Activated CD4-positive, alpha-beta T cell treated with anti-CD3 and anti-CD28 coated beads, Interleukin-2, amount 10 ng/mL, durations not matched to agents 24 days and 14 days (primary cell): ENCODE data around the gene CEACAM19. TPM values are rescaled to one million over a fixed set of nuclear protein-coding genes. Genes with fewer than 3 reads are reported as not detected.
"Not testable (repeated sequence)": the region's sequence is repeated elsewhere in the genome, so short reads cannot be mapped to it uniquely, and the experiment has no call there.

Experiments
- DNase-seq: peaks from one replicate; pipeline ENCODE4 v3.0.0; 2022
- H3K27ac Mint-ChIP-seq: one replicate; pipeline ENCODE4 v1.8.0; 2022; ENCODE audit warnings: mild to moderate bottlenecking, mixed read lengths
- H3K27me3 Mint-ChIP-seq: one replicate; pipeline ENCODE4 v1.8.0; 2022; ENCODE audit warnings: mixed read lengths
- H3K36me3 Mint-ChIP-seq: one replicate; pipeline ENCODE4 v1.8.0; 2022; ENCODE audit warnings: low read depth, mild to moderate bottlenecking, mixed read lengths
- H3K4me1 Mint-ChIP-seq: one replicate; pipeline ENCODE4 v1.8.0; 2021; ENCODE audit warnings: mixed read lengths
- H3K4me3 Mint-ChIP-seq: one replicate; pipeline ENCODE4 v1.8.0; 2022; ENCODE audit warnings: mild to moderate bottlenecking, moderate library complexity, mixed read lengths
- H3K9me3 Mint-ChIP-seq: one replicate; pipeline ENCODE4 v1.8.0; 2021; ENCODE audit warnings: mixed read lengths
- intact Hi-C: fragments of 100-400 bp; cut with micrococcal nuclease; formaldehyde crosslinking; loops from one replicate; pipeline ENCODE4 v1.15.1; 2023
- total RNA-seq: library from RNA; stranded (reverse); gene quantifications from 2 replicates; pipeline ENCODE4 v1.2.3, GENCODE V29; 2022

The CEACAM19 gene
- 0.86 and 1.2 TPM in 2 replicates for total RNA-seq

GRCh38 chr19:44671400-44671799 lies at the start of gene CEACAM19:
CEACAM19 (plus strand) TSS chr19:44671482; CDS start chr19:44671932, 450 bp downstream.
- Mint-ChIP-seq H3K4me1 (no peaks in the 10 kb centered on the region), H3K4me3 (no peak within 1 kb of the TSS), H3K27me3 (no peaks in the 10 kb centered on the region), H3K9me3 (no peaks in the 10 kb centered on the region), H3K27ac (no peak within 1 kb of the TSS), H3K36me3 (no peaks in the 10 kb centered on the region)
- DNase-seq: no peak
- intact Hi-C loops: no loop called here

- Mint-ChIP-seq H3K27me3 (no peaks in the 10 kb centered on the region), H3K9me3 (peaks cover 4% of the 10 kb centered on the region), H3K36me3 (no peaks in the 10 kb centered on the region), H3K27ac (no peak overlapping the region), H3K4me3 (no peak overlapping the region), H3K4me1 (no peaks in the 10 kb centered on the region)
- no peak for DNase-seq
- intact Hi-C loops: no loop called here
These were observed 48.2 kb upstream of the CEACAM19 start for GRCh38 chr19:44623080-44623479.

GRCh38 chr19:44623626-44624025 lies 47.7 kb upstream of the CEACAM19 start:
- Mint-ChIP-seq H3K27me3 (no peaks in the 10 kb centered on the region), H3K4me3 (no peak overlapping the region), H3K4me1 (no peaks in the 10 kb centered on the region), H3K9me3 (peaks cover 4% of the 10 kb centered on the region), H3K27ac (no peak overlapping the region), H3K36me3 (no peaks in the 10 kb centered on the region)
- intact Hi-C loops: no loop called here
- no peak for DNase-seq

- H3K4me1 Mint-ChIP-seq: no peaks in the 10 kb centered on the region
- no peak overlapping the region for H3K27ac Mint-ChIP-seq
- no peaks in the 10 kb centered on the region for H3K27me3 Mint-ChIP-seq
- DNase-seq: no peak
- intact Hi-C loops: no loop called here
- no peak overlapping the region for H3K4me3 Mint-ChIP-seq
- H3K36me3 Mint-ChIP-seq: no peaks in the 10 kb centered on the region
- H3K9me3 Mint-ChIP-seq: peaks cover 4% of the 10 kb centered on the region
These were observed 46.4 kb upstream of the CEACAM19 start for GRCh38 chr19:44624840-44625354.

- DNase-seq, H3K4me3 Mint-ChIP-seq, H3K4me1 Mint-ChIP-seq, H3K27ac Mint-ChIP-seq, H3K9me3 Mint-ChIP-seq, H3K27me3 Mint-ChIP-seq, H3K36me3 Mint-ChIP-seq, intact Hi-C loops: not testable (repeated sequence)
These were observed 45.6 kb upstream of the CEACAM19 start for GRCh38 chr19:44625637-44626036.

- Mint-ChIP-seq H3K36me3 (no peaks in the 10 kb centered on the region), H3K9me3 (peaks cover 4% of the 10 kb centered on the region), H3K27ac (no peak overlapping the region), H3K27me3 (no peaks in the 10 kb centered on the region), H3K4me1 (no peaks in the 10 kb centered on the region), H3K4me3 (no peak overlapping the region)
- no peak for DNase-seq
- intact Hi-C loops: no loop called here
These were observed 45.1 kb upstream of the CEACAM19 start for GRCh38 chr19:44626048-44626624.

GRCh38 chr19:44627631-44628030 lies 43.7 kb upstream of the CEACAM19 start:
- intact Hi-C loops: no loop called here
- H3K36me3 Mint-ChIP-seq: no peaks in the 10 kb centered on the region
- H3K9me3 Mint-ChIP-seq: peaks cover 4% of the 10 kb centered on the region
- H3K4me1 Mint-ChIP-seq: no peaks in the 10 kb centered on the region
- H3K27ac Mint-ChIP-seq: no peak overlapping the region
- DNase-seq: no peak
- H3K27me3 Mint-ChIP-seq: no peaks in the 10 kb centered on the region
- H3K4me3 Mint-ChIP-seq: no peak overlapping the region

- H3K27ac Mint-ChIP-seq: no peak overlapping the region
- peaks cover 4% of the 10 kb centered on the region for H3K9me3 Mint-ChIP-seq
- H3K27me3 Mint-ChIP-seq: peaks cover 2% of the 10 kb centered on the region
- H3K4me1 Mint-ChIP-seq: no peaks in the 10 kb centered on the region
- DNase-seq: no peak
- H3K36me3 Mint-ChIP-seq: no peaks in the 10 kb centered on the region
- H3K4me3 Mint-ChIP-seq: no peak overlapping the region
- intact Hi-C loops: no loop called here
These were observed 42.5 kb upstream of the CEACAM19 start for GRCh38 chr19:44628793-44629192.

- DNase-seq, H3K36me3 Mint-ChIP-seq, intact Hi-C loops, H3K9me3 Mint-ChIP-seq, H3K4me1 Mint-ChIP-seq, H3K27me3 Mint-ChIP-seq, H3K27ac Mint-ChIP-seq, H3K4me3 Mint-ChIP-seq: not testable (repeated sequence)
These were observed 39.7 kb upstream of the CEACAM19 start for GRCh38 chr19:44631611-44632010.

- H3K27ac Mint-ChIP-seq, H3K9me3 Mint-ChIP-seq, H3K27me3 Mint-ChIP-seq, H3K36me3 Mint-ChIP-seq, H3K4me3 Mint-ChIP-seq, DNase-seq, H3K4me1 Mint-ChIP-seq, intact Hi-C loops: not testable (repeated sequence)
These were observed 37.2 kb upstream of the CEACAM19 start for GRCh38 chr19:44634058-44634457.

GRCh38 chr19:44634785-44635184 lies 36.5 kb upstream of the CEACAM19 start:
- no peak overlapping the region for H3K4me3 Mint-ChIP-seq
- no peak overlapping the region for H3K27ac Mint-ChIP-seq
- H3K27me3 Mint-ChIP-seq: peaks cover 6% of the 10 kb centered on the region
- intact Hi-C loops: no loop called here
- H3K4me1 Mint-ChIP-seq: no peaks in the 10 kb centered on the region
- H3K9me3 Mint-ChIP-seq: no peaks in the 10 kb centered on the region
- H3K36me3 Mint-ChIP-seq: no peaks in the 10 kb centered on the region
- DNase-seq: no peak

GRCh38 chr19:44635581-44636438 lies 35.5 kb upstream of the CEACAM19 start:
- intact Hi-C loops: no loop called here
- H3K27ac Mint-ChIP-seq: no peak overlapping the region
- no peaks in the 10 kb centered on the region for H3K4me1 Mint-ChIP-seq
- no peak overlapping the region for H3K4me3 Mint-ChIP-seq
- no peaks in the 10 kb centered on the region for H3K9me3 Mint-ChIP-seq
- H3K36me3 Mint-ChIP-seq: no peaks in the 10 kb centered on the region
- DNase-seq: no peak
- peaks cover 6% of the 10 kb centered on the region for H3K27me3 Mint-ChIP-seq

GRCh38 chr19:44636439-44637389 lies 34.6 kb upstream of the CEACAM19 start:
- no peaks in the 10 kb centered on the region for H3K4me1 Mint-ChIP-seq
- H3K9me3 Mint-ChIP-seq: no peaks in the 10 kb centered on the region
- DNase-seq: no peak
- no peaks in the 10 kb centered on the region for H3K36me3 Mint-ChIP-seq
- intact Hi-C loops: no loop called here
- H3K4me3 Mint-ChIP-seq: no peak overlapping the region
- no peak overlapping the region for H3K27ac Mint-ChIP-seq
- H3K27me3 Mint-ChIP-seq: peaks cover 7% of the 10 kb centered on the region

- H3K27me3 Mint-ChIP-seq: peaks cover 9% of the 10 kb centered on the region
- no peaks in the 10 kb centered on the region for H3K4me1 Mint-ChIP-seq
- no peaks in the 10 kb centered on the region for H3K36me3 Mint-ChIP-seq
- intact Hi-C loops: no loop called here
- no peaks in the 10 kb centered on the region for H3K9me3 Mint-ChIP-seq
- H3K4me3 Mint-ChIP-seq: no peak overlapping the region
- no peak overlapping the region for H3K27ac Mint-ChIP-seq
- DNase-seq: no peak
These were observed 33.9 kb upstream of the CEACAM19 start for GRCh38 chr19:44637390-44637764.
